ENCODE measurements around the gene WHRN.

Gene WHRN

DNA sequence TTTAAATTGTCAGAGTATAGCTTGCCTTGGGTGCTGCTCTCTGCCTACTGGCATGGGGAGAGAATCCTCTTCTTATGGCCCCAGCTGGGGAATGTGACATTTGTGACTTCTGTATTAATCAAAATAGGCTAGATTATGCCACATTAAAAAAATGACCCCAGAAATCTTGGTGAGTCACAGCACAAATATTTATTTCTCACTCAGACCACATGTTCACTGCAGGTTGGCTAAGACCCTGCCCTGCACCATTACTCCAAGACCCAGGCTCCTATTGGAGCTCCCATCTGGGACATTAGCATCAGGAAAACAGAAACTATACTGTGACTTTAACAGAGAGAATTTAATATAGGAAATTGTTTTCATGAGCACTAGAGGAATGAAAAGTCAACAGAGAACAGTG lies 16.6 kb upstream of the WHRN start:
- Histone ChIP-seq H3K9me3 (no peaks in the 10 kb centered on the region), H3K27ac (no peak overlapping the region), H3K36me3 (no peaks in the 10 kb centered on the region), H3K27me3 (peaks cover 36% of the 10 kb centered on the region), H3K4me1 (ENCODE audit: control insufficient read depth in 1 of 2, insufficient read depth in 1 of 2, low read depth in 1 of 2, low read length in 1 of 2) (no peaks in the 10 kb centered on the region), H3K4me3 (ENCODE audit: low read depth in 1 of 2, low read length in 1 of 2) (no peak overlapping the region)
- TF ChIP-seq, protein P1, sequence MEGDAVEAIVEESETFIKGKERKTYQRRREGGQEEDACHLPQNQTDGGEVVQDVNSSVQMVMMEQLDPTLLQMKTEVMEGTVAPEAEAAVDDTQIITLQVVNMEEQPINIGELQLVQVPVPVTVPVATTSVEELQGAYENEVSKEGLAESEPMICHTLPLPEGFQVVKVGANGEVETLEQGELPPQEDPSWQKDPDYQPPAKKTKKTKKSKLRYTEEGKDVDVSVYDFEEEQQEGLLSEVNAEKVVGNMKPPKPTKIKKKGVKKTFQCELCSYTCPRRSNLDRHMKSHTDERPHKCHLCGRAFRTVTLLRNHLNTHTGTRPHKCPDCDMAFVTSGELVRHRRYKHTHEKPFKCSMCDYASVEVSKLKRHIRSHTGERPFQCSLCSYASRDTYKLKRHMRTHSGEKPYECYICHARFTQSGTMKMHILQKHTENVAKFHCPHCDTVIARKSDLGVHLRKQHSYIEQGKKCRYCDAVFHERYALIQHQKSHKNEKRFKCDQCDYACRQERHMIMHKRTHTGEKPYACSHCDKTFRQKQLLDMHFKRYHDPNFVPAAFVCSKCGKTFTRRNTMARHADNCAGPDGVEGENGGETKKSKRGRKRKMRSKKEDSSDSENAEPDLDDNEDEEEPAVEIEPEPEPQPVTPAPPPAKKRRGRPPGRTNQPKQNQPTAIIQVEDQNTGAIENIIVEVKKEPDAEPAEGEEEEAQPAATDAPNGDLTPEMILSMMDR (IDR thresholded peaks at IDR 0.05), result no peak

DNA sequence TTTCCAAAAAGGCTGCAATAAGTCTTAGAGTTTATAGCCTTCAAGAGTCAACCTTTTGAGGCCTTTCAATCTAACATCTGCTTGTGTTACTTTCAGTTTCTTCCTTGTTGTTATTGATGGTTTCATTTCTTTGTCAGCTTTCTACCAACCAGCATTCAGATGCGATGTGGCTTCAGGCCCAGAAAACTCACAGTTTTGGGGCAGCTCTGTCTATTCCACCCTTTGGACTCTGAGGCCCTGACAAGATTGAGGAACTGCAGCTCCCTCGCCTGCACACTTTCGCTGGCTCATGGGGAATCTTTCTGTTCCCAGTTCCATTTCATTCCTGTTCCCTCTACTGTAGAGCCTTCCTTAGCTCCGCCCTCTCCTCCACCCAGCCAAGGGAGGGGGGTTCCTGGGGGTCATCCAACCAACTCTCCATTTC lies 13.3 kb upstream of the WHRN start:
- H3K9me3 ChIP-seq, result no peaks in the 10 kb centered on the region
- no peak overlapping the region for H3K27ac ChIP-seq

DNA sequence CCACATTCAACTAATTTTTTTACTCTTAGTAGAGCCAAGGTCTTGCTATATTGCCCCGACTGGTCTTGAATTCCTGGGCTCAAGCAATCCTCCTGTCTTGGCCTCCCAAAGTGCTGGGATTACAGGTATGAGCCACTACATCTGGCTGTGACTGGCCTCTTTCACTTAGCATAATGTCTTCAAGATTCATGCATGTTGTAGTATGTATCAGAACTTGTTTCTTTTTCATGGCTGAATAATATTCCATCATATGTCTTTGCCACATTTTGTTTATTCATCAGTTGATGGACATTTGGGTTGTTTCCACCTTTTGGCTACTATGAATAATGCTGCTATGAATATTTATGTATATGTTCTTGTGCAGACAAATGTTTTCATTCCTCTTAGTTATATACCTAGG lies 12.8 kb upstream of the WHRN start:
- Histone ChIP-seq H3K4me3 (ENCODE audit: low read depth in 1 of 2, low read length in 1 of 2) (no peak overlapping the region), H3K27me3 (peaks cover 27% of the 10 kb centered on the region), H3K36me3 (no peaks in the 10 kb centered on the region), H3K9me3 (no peaks in the 10 kb centered on the region), H3K27ac (no peak overlapping the region), H3K4me1 (ENCODE audit: control insufficient read depth in 1 of 2, insufficient read depth in 1 of 2, low read depth in 1 of 2, low read length in 1 of 2) (no peaks in the 10 kb centered on the region)
- TF ChIP-seq, protein P1 (IDR thresholded peaks at IDR 0.05), result no peak

More for the DNA sequence above, 13.3 kb upstream of the WHRN start:
- Histone ChIP-seq H3K4me1 (ENCODE audit: control insufficient read depth in 1 of 2, insufficient read depth in 1 of 2, low read depth in 1 of 2, low read length in 1 of 2) (no peaks in the 10 kb centered on the region), H3K27me3 (peaks cover 24% of the 10 kb centered on the region), H3K4me3 (ENCODE audit: low read depth in 1 of 2, low read length in 1 of 2) (no peak overlapping the region), H3K36me3 (no peaks in the 10 kb centered on the region)
- TF ChIP-seq, protein P1 (IDR thresholded peaks at IDR 0.05), result no peak

DNA sequence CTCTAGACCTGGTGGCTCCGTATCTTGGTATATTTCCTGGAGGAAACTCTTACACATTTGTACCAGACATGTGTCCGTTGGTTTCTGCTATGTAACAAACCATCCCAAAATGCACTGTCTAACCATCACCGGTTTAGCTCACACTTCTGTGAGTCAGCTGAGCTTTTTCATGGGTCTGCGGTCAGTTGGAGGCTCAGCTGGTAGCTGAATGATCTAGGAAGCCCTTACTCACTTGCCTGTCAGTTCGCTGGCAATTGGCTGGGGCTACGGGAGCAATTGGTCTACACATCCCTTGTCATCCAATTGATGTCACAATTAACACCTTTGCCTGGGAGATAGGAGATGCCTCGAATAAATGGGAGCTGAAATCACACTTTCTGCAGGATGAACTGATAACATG lies 11.6 kb upstream of the WHRN start:
- Histone ChIP-seq H3K4me3 (ENCODE audit: low read depth in 1 of 2, low read length in 1 of 2) (no peak overlapping the region), H3K36me3 (no peaks in the 10 kb centered on the region), H3K9me3 (no peaks in the 10 kb centered on the region), H3K27ac (no peak overlapping the region), H3K27me3 (peaks cover 29% of the 10 kb centered on the region), H3K4me1 (ENCODE audit: control insufficient read depth in 1 of 2, insufficient read depth in 1 of 2, low read depth in 1 of 2, low read length in 1 of 2) (no peaks in the 10 kb centered on the region)
- TF ChIP-seq, protein P1 (IDR thresholded peaks at IDR 0.05), result no peak

DNA sequence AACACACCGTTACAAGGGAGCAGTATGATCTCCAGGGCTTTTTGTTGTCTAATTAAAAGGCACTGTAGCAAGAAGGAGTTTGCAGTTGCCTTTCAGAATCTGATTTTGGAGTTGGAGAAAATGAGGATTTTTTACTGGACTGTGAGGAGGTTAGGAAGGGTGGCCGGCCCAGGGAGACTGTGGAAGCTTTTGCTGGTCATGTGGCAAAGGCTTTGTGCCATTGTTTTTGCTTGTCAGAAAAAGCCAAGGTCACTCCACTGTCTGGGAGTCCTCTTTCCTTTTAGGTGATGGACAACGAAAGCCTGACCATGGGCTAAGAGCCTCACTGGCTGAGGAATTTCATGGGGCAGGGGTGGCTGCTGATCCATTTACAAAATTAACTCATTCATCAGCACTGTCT lies 10.3 kb upstream of the WHRN start:
- TF ChIP-seq, protein P1 (IDR thresholded peaks at IDR 0.05), result no peak
- Histone ChIP-seq H3K9me3 (no peaks in the 10 kb centered on the region), H3K27me3 (peaks cover 21% of the 10 kb centered on the region), H3K27ac (no peak overlapping the region), H3K36me3 (no peaks in the 10 kb centered on the region), H3K4me1 (ENCODE audit: control insufficient read depth in 1 of 2, insufficient read depth in 1 of 2, low read depth in 1 of 2, low read length in 1 of 2) (no peaks in the 10 kb centered on the region), H3K4me3 (ENCODE audit: low read depth in 1 of 2, low read length in 1 of 2) (no peak overlapping the region)

DNA sequence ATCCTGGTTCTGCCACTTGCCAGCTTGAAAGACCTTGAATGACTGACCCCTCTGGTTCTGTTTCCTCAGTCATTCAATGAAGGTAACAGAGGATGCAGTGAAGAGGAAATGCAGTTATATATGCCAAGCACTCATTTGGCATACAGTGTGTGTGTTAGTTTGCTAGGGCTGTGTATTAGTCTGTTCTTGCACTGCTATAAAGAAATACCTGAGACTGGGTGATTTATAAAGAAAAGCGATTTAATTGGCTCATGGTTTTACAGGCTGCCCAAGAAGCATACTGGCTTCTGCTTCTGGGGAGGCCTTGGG lies 8.6 kb upstream of the WHRN start:
- TF ChIP-seq, protein P1 (IDR thresholded peaks at IDR 0.05), result no peak
- no peaks in the 10 kb centered on the region for H3K36me3 ChIP-seq
- no peak overlapping the region for H3K4me3 ChIP-seq (ENCODE audit: low read depth in 1 of 2, low read length in 1 of 2)
- no peak overlapping the region for H3K27ac ChIP-seq
- H3K27me3 ChIP-seq, result peaks cover 29% of the 10 kb centered on the region
- no peaks in the 10 kb centered on the region for H3K4me1 ChIP-seq (ENCODE audit: control insufficient read depth in 1 of 2, insufficient read depth in 1 of 2, low read depth in 1 of 2, low read length in 1 of 2)
- no peaks in the 10 kb centered on the region for H3K9me3 ChIP-seq
